SK-N-SH (cell line): ENCODE data around the gene NPM1. TPM values are rescaled to one million over a fixed set of nuclear protein-coding genes. Genes with fewer than 3 reads are reported as not detected.

Source experiments
- CTCF ChIA-PET: fragments of 300-600, 350-600 bp; formaldehyde crosslinking; extraction: SDS; loops from one replicate; lab custom pipeline; 2021; lab: Yijun Ruan, JAX
- POLR2A ChIA-PET: fragments of 350-600 bp; sonication (Branson Sonifier 250); formaldehyde crosslinking; extraction: SDS; loops from one replicate; lab custom pipeline; 2020; ENCODE audit warnings: antibody characterized with exemption, inconsistent platforms; lab: Yijun Ruan, JAX
- DNase-seq: peaks from one replicate; pipeline ENCODE4 v3.0.0; 2012
- H2AFZ ChIP-seq: fragments of 200-600 bp; sonication (generic); 2 replicates; pipeline ENCODE4 v1.8.1; 2016; ENCODE audit warnings: antibody characterized with exemption, mild to moderate bottlenecking, low read depth
- H3F3A ChIP-seq: fragments of 200-600 bp; sonication (generic); replicated peaks from 2 replicates; pipeline ENCODE3; 2016; ENCODE audit warnings: antibody characterized with exemption, mild to moderate bottlenecking; ENCODE audit not compliant: insufficient read depth
- H3K27ac ChIP-seq, 2 experiments: fragments of 200-500 bp in 1 of 2; fragments of 200-600 bp in 1 of 2; sonication (Bioruptor generic) in 1 of 2; sonication (generic), shearing (Covaris generic) in 1 of 2; 2 replicates each; pipeline versions ENCODE4 v1.5.1 to v1.6.1; 2014 to 2016; ENCODE audit warnings: low read depth in 2 of 2, inconsistent platforms in 1 of 2, low read length in 1 of 2, mild to moderate bottlenecking in 1 of 2, mixed read lengths in 1 of 2
- H3K27me3 ChIP-seq: fragments of 200-600 bp; sonication (generic), shearing (Covaris generic); 2 replicates; pipeline ENCODE4 v1.6.1; 2016; ENCODE audit warnings: mixed run types; ENCODE audit not compliant: insufficient read depth
- H3K36me3 ChIP-seq, 2 experiments: fragments of 200-500 bp in 1 of 2; fragments of 200-600 bp in 1 of 2; sonication (Bioruptor generic) in 1 of 2; sonication (generic) in 1 of 2; replicated peaks in 1 of 2; 2 replicates each; pipeline versions ENCODE3 to v1.5.1; 2014 to 2016; ENCODE audit warnings: low read length in 1 of 2, mild to moderate bottlenecking in 1 of 2; ENCODE audit not compliant: insufficient read depth in 2 of 2, control insufficient read depth in 1 of 2
- H3K4me1 ChIP-seq, 2 experiments: fragments of 200-500 bp in 1 of 2; fragments of 200-600 bp in 1 of 2; sonication (Bioruptor generic) in 1 of 2; sonication (generic), shearing (Covaris generic) in 1 of 2; 2 replicates each; pipeline versions ENCODE4 v1.5.1 to v1.6.1; 2014 to 2016; ENCODE audit warnings: low read depth in 1 of 2, low read length in 1 of 2, mixed run types in 1 of 2; ENCODE audit not compliant: insufficient read depth in 2 of 2, control insufficient read depth in 1 of 2
- H3K4me2 ChIP-seq: fragments of 200-600 bp; sonication (generic), shearing (Covaris generic); 2 replicates; pipeline ENCODE4 v1.6.1; 2017; ENCODE audit warnings: mixed run types
- H3K4me3 ChIP-seq, 2 experiments: fragments of 200-500 bp in 1 of 2; fragments of 200-600 bp in 1 of 2; sonication (Bioruptor generic) in 1 of 2; sonication (generic), shearing (Covaris generic) in 1 of 2; 2 replicates each; pipeline versions ENCODE4 v1.5.1 to v1.8.1; 2014 to 2016; ENCODE audit warnings: low read depth in 2 of 2, inconsistent platforms in 1 of 2, low read length in 1 of 2, mild to moderate bottlenecking in 1 of 2, mixed read lengths in 1 of 2, moderate library complexity in 1 of 2
- H3K79me2 ChIP-seq: fragments of 200-600 bp; sonication (generic); 2 replicates; pipeline ENCODE4 v1.8.1; 2017; ENCODE audit warnings: mild to moderate bottlenecking; ENCODE audit not compliant: insufficient read depth
- H3K9ac ChIP-seq: fragments of 200-600 bp; sonication (generic); 2 replicates; pipeline ENCODE4 v1.6.1; 2017; ENCODE audit warnings: mixed run types
- H3K9me2 ChIP-seq: fragments of 200-600 bp; sonication (generic); 2 replicates; pipeline ENCODE4 v1.6.1; 2017; ENCODE audit warnings: mixed run types
- H3K9me3 ChIP-seq: fragments of 200-600 bp; sonication (generic); 2 replicates; pipeline ENCODE4 v1.6.1; 2017; ENCODE audit warnings: mixed run types, mild to moderate bottlenecking, moderate library complexity
- H4K20me1 ChIP-seq: fragments of 200-600 bp; sonication (generic); 2 replicates; pipeline ENCODE4 v1.6.1; 2017; ENCODE audit warnings: mild to moderate bottlenecking, mixed run types; ENCODE audit not compliant: insufficient read depth
- CHD2 ChIP-seq: fragments of 150-350 bp; IDR thresholded peaks from 2 replicates; pipeline ENCODE4 v1.6.1; 2018; ENCODE audit warnings: low read length; ENCODE audit not compliant: partially characterized antibody
- FOXM1 ChIP-seq: IDR thresholded peaks from 2 replicates; pipeline ENCODE4 v1.4.0; 2012; ENCODE audit warnings: low read depth, mild to moderate bottlenecking
- IRF3 ChIP-seq: fragments of 150-350 bp; IDR thresholded peaks from 2 replicates; pipeline ENCODE4 v1.6.1; 2016; ENCODE audit warnings: mild to moderate bottlenecking, low read depth, low read length
- JUND ChIP-seq: IDR thresholded peaks from 2 replicates; pipeline ENCODE4 v1.4.0; 2012
- MAX ChIP-seq: IDR thresholded peaks from 2 replicates; pipeline ENCODE4 v1.4.0; 2012; ENCODE audit warnings: low read depth
- MEF2A ChIP-seq: IDR thresholded peaks from 2 replicates; pipeline ENCODE4 v1.4.0; 2012; ENCODE audit warnings: low read depth, borderline replicate concordance
- MXI1 ChIP-seq: IDR thresholded peaks from 2 replicates; pipeline ENCODE4 v1.6.1; 2012; ENCODE audit warnings: mild to moderate bottlenecking, low read depth, low read length, improper control_type of control experiment
- PBX3 ChIP-seq: IDR thresholded peaks from 2 replicates; pipeline ENCODE4; 2012
- POLR2AphosphoS5 ChIP-seq: IDR thresholded peaks from 2 replicates; pipeline ENCODE4 v1.6.1; 2012; ENCODE audit warnings: low read depth, low read length
- RCOR1 ChIP-seq: fragments of 150-350 bp; IDR thresholded peaks from 2 replicates; pipeline ENCODE4 v1.6.1; 2017; ENCODE audit warnings: antibody characterized with exemption, low read length
- SIN3A ChIP-seq: IDR thresholded peaks from 2 replicates; pipeline ENCODE4 v1.6.1; 2012; ENCODE audit warnings: low read depth, mild to moderate bottlenecking, low read length, moderate library complexity, borderline replicate concordance
- TAF1 ChIP-seq: IDR thresholded peaks from 2 replicates; pipeline ENCODE4 v1.6.1; 2012; ENCODE audit warnings: low read depth, mild to moderate bottlenecking, low read length, moderate library complexity, borderline replicate concordance
- YY1 ChIP-seq: IDR thresholded peaks from 2 replicates; pipeline ENCODE4 v1.4.0; 2012; ENCODE audit warnings: low read depth, mild to moderate bottlenecking
- ZBTB33 ChIP-seq: IDR thresholded peaks from 2 replicates; pipeline ENCODE4 v1.4.0; 2012; ENCODE audit warnings: low read depth, borderline replicate concordance
- WGBS: methylation state at CpG from one replicate; pipeline ENCODE4 v1.1.6; 2017; ENCODE audit warnings: low lambda C conversion rate; 5-methylcytosine and 5-hydroxymethylcytosine counted together
- polyA plus RNA-seq, 3 experiments: library from polyadenylated mRNA; depleted of rRNA; stranded (reverse); fragments of >200 nt; gene quantifications; 2 replicates each; pipeline ENCODE4 v1.2.3, GENCODE V29; 2012
- TF ChIP-seq, protein P1 (sequence below): fragments of 150-350 bp; IDR thresholded peaks from 2 replicates; pipeline ENCODE4 v1.6.1; 2017; ENCODE audit warnings: antibody characterized with exemption, low read length, low read depth, borderline replicate concordance

The NPM1 gene
- polyA plus RNA-seq, 1 of the 3 experiments (the other 2 are of a cell fraction) = 4,764 TPM

GRCh38 chr5:171438738-171439137 is 51.1 kb downstream of the NPM1 start:
- no peaks in the 10 kb centered on the region for H3K27me3 ChIP-seq
- no peak overlapping the region for H3K4me2 ChIP-seq
- H4K20me1 ChIP-seq = no peaks in the 10 kb centered on the region
- no peaks in the 10 kb centered on the region for H3F3A ChIP-seq
- no peaks in the 10 kb centered on the region for H3K9me3 ChIP-seq
- H2AFZ ChIP-seq = no peak overlapping the region
- ChIA-PET POLR2A (no interaction called here), CTCF (interaction anchor here (3.0 kb wide), 1 partner anchor 20 kb away, joined by 19 read pairs; the partner anchor contains the start of gene FGF18)
- no peak overlapping the region for H3K27ac ChIP-seq
- no peaks in the 10 kb centered on the region for H3K79me2 ChIP-seq
- H3K4me1 ChIP-seq = peaks cover 0 to 13% of the 10 kb centered on the region in 2 experiments; a peak in 1 of 4 replicates
- H3K9me2 ChIP-seq = no peaks in the 10 kb centered on the region
- WGBS = 85% methylated on average over 3 of the region's 4 CpGs
- H3K36me3 ChIP-seq = no peaks in the 10 kb centered on the region
- no peak overlapping the region for H3K4me3 ChIP-seq
- no peak overlapping the region for H3K9ac ChIP-seq
- DNase-seq = no peak
- TF ChIP-seq POLR2AphosphoS5 (no peak), ZBTB33 (no peak), PBX3 (no peak), YY1 (no peak), CHD2 (no peak), SIN3A (no peak), MXI1 (no peak), RCOR1 (no peak), FOXM1 (no peak), IRF3 (no peak), JUND (no peak)
- TF ChIP-seq, protein P1, sequence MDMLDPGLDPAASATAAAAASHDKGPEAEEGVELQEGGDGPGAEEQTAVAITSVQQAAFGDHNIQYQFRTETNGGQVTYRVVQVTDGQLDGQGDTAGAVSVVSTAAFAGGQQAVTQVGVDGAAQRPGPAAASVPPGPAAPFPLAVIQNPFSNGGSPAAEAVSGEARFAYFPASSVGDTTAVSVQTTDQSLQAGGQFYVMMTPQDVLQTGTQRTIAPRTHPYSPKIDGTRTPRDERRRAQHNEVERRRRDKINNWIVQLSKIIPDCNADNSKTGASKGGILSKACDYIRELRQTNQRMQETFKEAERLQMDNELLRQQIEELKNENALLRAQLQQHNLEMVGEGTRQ = no peak
- TF ChIP-seq, all 33 proteins: peak for 0

DNA sequence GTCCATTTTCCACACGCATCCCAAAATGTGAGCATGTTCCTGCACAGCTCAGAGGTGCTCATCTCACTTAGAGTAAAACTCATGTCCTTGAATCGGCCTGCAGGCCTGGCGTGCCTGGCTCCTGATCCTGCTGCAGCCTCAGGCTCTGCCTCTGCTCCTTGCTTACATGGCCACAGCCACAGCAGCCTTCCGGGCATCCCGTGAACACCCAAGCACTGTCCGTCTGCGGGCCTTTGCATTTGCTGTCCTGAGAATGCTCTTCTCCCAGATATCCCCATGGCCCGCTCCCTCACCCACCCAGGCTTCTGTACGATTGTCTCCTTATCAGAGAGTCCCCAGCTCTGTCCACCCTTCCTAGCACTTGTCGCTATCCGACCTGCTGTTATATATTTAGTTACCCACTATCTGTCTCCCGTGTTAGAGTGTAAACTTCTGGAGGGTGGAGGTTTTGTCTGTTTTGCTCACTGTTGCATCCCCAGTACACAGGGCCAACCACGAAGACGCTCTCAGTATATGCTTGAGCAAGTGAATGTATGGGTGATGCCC is 53.7 kb downstream of the NPM1 start:
- DNase-seq = no peak
- no peaks in the 10 kb centered on the region for H4K20me1 ChIP-seq
- H2AFZ ChIP-seq = no peak overlapping the region
- H3K36me3 ChIP-seq = no peaks in the 10 kb centered on the region
- H3K9me2 ChIP-seq = no peaks in the 10 kb centered on the region
- 91% methylated on average over 9 of the region's 14 CpGs for WGBS
- ChIA-PET CTCF (no interaction called here), POLR2A (no interaction called here)
- H3K4me2 ChIP-seq = no peak overlapping the region
- H3K9me3 ChIP-seq = no peaks in the 10 kb centered on the region
- H3K4me3 ChIP-seq = no peak overlapping the region
- H3K9ac ChIP-seq = no peak overlapping the region
- peaks cover 0 to 13% of the 10 kb centered on the region in 2 experiments; a peak in 1 of 4 replicates for H3K4me1 ChIP-seq
- no peaks in the 10 kb centered on the region for H3K27me3 ChIP-seq
- H3K79me2 ChIP-seq = no peaks in the 10 kb centered on the region
- no peak overlapping the region for H3K27ac ChIP-seq
- H3F3A ChIP-seq = no peaks in the 10 kb centered on the region
- TF ChIP-seq MXI1 (no peak), POLR2AphosphoS5 (no peak), TAF1 (no peak), JUND (no peak), ZBTB33 (no peak), MAX (no peak), MEF2A (no peak), PBX3 (no peak)
